ENCODE data around the gene LRIG2. TPM values are rescaled to one million over a fixed set of nuclear protein-coding genes. Genes with fewer than 3 reads are reported as not detected.
A peak's percentile ranks its signal among the peaks of the same experiment; 100 is the strongest.

Gene LRIG2
- polyA plus RNA-seq, 1 of the 3 experiments (the other 2 are of a cell fraction), result 3.8 TPM

- no peak for TF ChIP-seq ZBTB33 (IDR thresholded peaks at IDR 0.05; ENCODE audit: borderline replicate concordance, low read depth)
These were observed 16.0 kb upstream of the LRIG2 start (continued) for GRCh38 chr1:113057006-113057405.

- no peaks in the 10 kb centered on the region for H3K9me3 ChIP-seq
- H3K4me2 ChIP-seq, result no peak overlapping the region
- DNase-seq, result peak; percentile 79
- peak overlapping the region in 1 of 2 experiments; percentile 80; a peak in 2 of 4 replicates for H3K27ac ChIP-seq (ENCODE audit: low read depth in 2 of 2, low read length in 1 of 2)
- H4K20me1 ChIP-seq (ENCODE audit: insufficient read depth), result no peaks in the 10 kb centered on the region
- no peaks in the 10 kb centered on the region for H3K36me3 ChIP-seq (replicated peaks in 1 of 2; ENCODE audit: control insufficient read depth in 1 of 2, insufficient read depth in 2 of 2, low read length in 1 of 2)
- H3K27me3 ChIP-seq (ENCODE audit: insufficient read depth), result no peaks in the 10 kb centered on the region
- peaks cover 0 to 22% of the 10 kb centered on the region in 2 experiments; a peak in 1 of 4 replicates for H3K4me1 ChIP-seq (ENCODE audit: control insufficient read depth in 1 of 2, insufficient read depth in 2 of 2, low read depth in 1 of 2, low read length in 1 of 2)
- WGBS (ENCODE audit: low lambda C conversion rate), result 57% methylated on average over 5 of the region's 5 CpGs
- no peaks in the 10 kb centered on the region for H3K9me2 ChIP-seq
- H2AFZ ChIP-seq (ENCODE audit: low read depth), result no peak overlapping the region
- H3K9ac ChIP-seq, result no peak overlapping the region
- H3F3A ChIP-seq (replicated peaks; ENCODE audit: insufficient read depth), result no peaks in the 10 kb centered on the region
- CTCF ChIA-PET, result interaction anchor here (0.7 to 5.0 kb wide), 10 partner anchors 9 to 343 kb away, joined by 3 to 66 read pairs (median 6); partner anchors contain the start of genes LRIG2 and PPM1J
- H3K79me2 ChIP-seq (ENCODE audit: insufficient read depth), result no peaks in the 10 kb centered on the region
- H3K4me3 ChIP-seq (ENCODE audit: low read depth in 2 of 2, low read length in 1 of 2), result no peak overlapping the region
- POLR2A ChIA-PET, result interaction anchor here (0.9 to 3.9 kb wide), 2 partner anchors 14 to 103 kb away, joined by 5 to 20 read pairs; partner anchors contain the start of genes LRIG2 and SLC16A1
- TF ChIP-seq USF2 (IDR thresholded peaks at IDR 0.05; ENCODE audit: borderline replicate concordance, low read depth, low read length) (no peak), FOSL2 (IDR thresholded peaks at IDR 0.05; ENCODE audit: borderline replicate concordance, low read depth) (no peak), RXRA (IDR thresholded peaks at IDR 0.05; ENCODE audit: borderline replicate concordance, low read depth) (no peak), FOXM1 (IDR thresholded peaks at IDR 0.05; ENCODE audit: low read depth) (no peak), MXI1 (IDR thresholded peaks at IDR 0.05; ENCODE audit: low read depth, low read length) (peak; percentile 72; the same call in 1 of the 2 replicates), GABPA (IDR thresholded peaks at IDR 0.05; ENCODE audit: low read depth) (no peak), YY1 (IDR thresholded peaks at IDR 0.05; ENCODE audit: low read depth) (no peak), EP300 (IDR thresholded peaks at IDR 0.05; ENCODE audit: borderline replicate concordance in 1 of 2, low read depth in 1 of 2, low read length in 1 of 2) (peak in 1 of 2 experiments; percentile 77; a peak in 2 of 4 replicates), RAD21 (IDR thresholded peaks at IDR 0.05; ENCODE audit: low read length) (peak; percentile 18; the same call in 1 of the 2 replicates), TCF12 (IDR thresholded peaks at IDR 0.05) (no peak), NFIC (IDR thresholded peaks at IDR 0.05; ENCODE audit: borderline replicate concordance) (peak; percentile 48; the same call in 1 of the 2 replicates), MEF2A (IDR thresholded peaks at IDR 0.05; ENCODE audit: borderline replicate concordance, low read depth) (no peak), REST (IDR thresholded peaks at IDR 0.05; ENCODE audit: low read depth, low read length) (no peak), ZBTB33 (IDR thresholded peaks at IDR 0.05; ENCODE audit: borderline replicate concordance, low read depth) (no peak), RCOR1 (IDR thresholded peaks at IDR 0.05; ENCODE audit: low read length) (peak; percentile 91), ELF1 (IDR thresholded peaks at IDR 0.05) (no peak), GATA2 (CRISPR knock-in tag; IDR thresholded peaks at IDR 0.05) (peak; percentile 76), CHD2 (IDR thresholded peaks at IDR 0.05; ENCODE audit: low read length, partially characterized antibody) (peak; percentile 5), FOXJ3 (CRISPR knock-in tag; IDR thresholded peaks at IDR 0.05) (no peak), EZH2phosphoT487 (IDR thresholded peaks at IDR 0.05; ENCODE audit: borderline replicate concordance, low read depth) (no peak), TEAD4 (IDR thresholded peaks at IDR 0.05; ENCODE audit: borderline replicate concordance, insufficient read depth) (no peak), NRF1 (IDR thresholded peaks at IDR 0.05; ENCODE audit: low read depth, low read length) (no peak)
These were observed 13.9 kb upstream of the LRIG2 start for GRCh38 chr1:113058941-113059706.

Data from SK-N-SH (cell line).